ENCODE data around the gene TGOLN2. TPM values are rescaled to one million over a fixed set of nuclear protein-coding genes. Genes with fewer than 3 reads are reported as not detected.

TGOLN2 gene
- total and polyA plus RNA-seq, 2 of the 13 experiments (the other 11 are each of a cell fraction or from before 2014, with no cell fraction given) = 99.6 to 155 TPM

- TF ChIP-seq HINFP (CRISPR knock-in tag; IDR thresholded peaks at IDR 0.05; ENCODE audit: low read depth) (no peak), ZNF256 (CRISPR knock-in tag; conservative IDR thresholded peaks at IDR 0.05) (peak; percentile 76; the same call in 1 of the 2 replicates), POLR2AphosphoS5 (IDR thresholded peaks at IDR 0.05; ENCODE audit: low read depth, low read length) (peak; percentile 66), TBP (CRISPR knock-in tag; IDR thresholded peaks at IDR 0.05) (no peak), ZNF296 (CRISPR knock-in tag; conservative IDR thresholded peaks at IDR 0.05) (no peak), ZMYM3 (CRISPR knock-in tag; IDR thresholded peaks at IDR 0.05) (peak; percentile 58; the same call in 1 of the 2 replicates), ZNF552 (CRISPR knock-in tag; IDR thresholded peaks at IDR 0.05; ENCODE audit: borderline replicate concordance) (0 out of 2 replicates have a peak, but pooled peaks have one; percentile 26)
- TF ChIP-seq, protein P1, sequence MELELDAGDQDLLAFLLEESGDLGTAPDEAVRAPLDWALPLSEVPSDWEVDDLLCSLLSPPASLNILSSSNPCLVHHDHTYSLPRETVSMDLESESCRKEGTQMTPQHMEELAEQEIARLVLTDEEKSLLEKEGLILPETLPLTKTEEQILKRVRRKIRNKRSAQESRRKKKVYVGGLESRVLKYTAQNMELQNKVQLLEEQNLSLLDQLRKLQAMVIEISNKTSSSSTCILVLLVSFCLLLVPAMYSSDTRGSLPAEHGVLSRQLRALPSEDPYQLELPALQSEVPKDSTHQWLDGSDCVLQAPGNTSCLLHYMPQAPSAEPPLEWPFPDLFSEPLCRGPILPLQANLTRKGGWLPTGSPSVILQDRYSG (CRISPR knock-in tag; IDR thresholded peaks at IDR 0.05) = 0 out of 2 replicates have a peak, but pooled peaks have one; percentile 13
- TF ChIP-seq, protein P2, sequence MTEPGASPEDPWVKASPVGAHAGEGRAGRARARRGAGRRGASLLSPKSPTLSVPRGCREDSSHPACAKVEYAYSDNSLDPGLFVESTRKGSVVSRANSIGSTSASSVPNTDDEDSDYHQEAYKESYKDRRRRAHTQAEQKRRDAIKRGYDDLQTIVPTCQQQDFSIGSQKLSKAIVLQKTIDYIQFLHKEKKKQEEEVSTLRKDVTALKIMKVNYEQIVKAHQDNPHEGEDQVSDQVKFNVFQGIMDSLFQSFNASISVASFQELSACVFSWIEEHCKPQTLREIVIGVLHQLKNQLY (CRISPR knock-in tag; IDR thresholded peaks at IDR 0.05) = peak; percentile 77
- TF ChIP-seq, protein P3, sequence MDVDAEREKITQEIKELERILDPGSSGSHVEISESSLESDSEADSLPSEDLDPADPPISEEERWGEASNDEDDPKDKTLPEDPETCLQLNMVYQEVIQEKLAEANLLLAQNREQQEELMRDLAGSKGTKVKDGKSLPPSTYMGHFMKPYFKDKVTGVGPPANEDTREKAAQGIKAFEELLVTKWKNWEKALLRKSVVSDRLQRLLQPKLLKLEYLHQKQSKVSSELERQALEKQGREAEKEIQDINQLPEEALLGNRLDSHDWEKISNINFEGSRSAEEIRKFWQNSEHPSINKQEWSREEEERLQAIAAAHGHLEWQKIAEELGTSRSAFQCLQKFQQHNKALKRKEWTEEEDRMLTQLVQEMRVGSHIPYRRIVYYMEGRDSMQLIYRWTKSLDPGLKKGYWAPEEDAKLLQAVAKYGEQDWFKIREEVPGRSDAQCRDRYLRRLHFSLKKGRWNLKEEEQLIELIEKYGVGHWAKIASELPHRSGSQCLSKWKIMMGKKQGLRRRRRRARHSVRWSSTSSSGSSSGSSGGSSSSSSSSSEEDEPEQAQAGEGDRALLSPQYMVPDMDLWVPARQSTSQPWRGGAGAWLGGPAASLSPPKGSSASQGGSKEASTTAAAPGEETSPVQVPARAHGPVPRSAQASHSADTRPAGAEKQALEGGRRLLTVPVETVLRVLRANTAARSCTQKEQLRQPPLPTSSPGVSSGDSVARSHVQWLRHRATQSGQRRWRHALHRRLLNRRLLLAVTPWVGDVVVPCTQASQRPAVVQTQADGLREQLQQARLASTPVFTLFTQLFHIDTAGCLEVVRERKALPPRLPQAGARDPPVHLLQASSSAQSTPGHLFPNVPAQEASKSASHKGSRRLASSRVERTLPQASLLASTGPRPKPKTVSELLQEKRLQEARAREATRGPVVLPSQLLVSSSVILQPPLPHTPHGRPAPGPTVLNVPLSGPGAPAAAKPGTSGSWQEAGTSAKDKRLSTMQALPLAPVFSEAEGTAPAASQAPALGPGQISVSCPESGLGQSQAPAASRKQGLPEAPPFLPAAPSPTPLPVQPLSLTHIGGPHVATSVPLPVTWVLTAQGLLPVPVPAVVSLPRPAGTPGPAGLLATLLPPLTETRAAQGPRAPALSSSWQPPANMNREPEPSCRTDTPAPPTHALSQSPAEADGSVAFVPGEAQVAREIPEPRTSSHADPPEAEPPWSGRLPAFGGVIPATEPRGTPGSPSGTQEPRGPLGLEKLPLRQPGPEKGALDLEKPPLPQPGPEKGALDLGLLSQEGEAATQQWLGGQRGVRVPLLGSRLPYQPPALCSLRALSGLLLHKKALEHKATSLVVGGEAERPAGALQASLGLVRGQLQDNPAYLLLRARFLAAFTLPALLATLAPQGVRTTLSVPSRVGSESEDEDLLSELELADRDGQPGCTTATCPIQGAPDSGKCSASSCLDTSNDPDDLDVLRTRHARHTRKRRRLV (CRISPR knock-in tag; IDR thresholded peaks at IDR 0.05) = peak; percentile 89; the same call in 1 of the 2 replicates
- TF ChIP-seq, protein P4, sequence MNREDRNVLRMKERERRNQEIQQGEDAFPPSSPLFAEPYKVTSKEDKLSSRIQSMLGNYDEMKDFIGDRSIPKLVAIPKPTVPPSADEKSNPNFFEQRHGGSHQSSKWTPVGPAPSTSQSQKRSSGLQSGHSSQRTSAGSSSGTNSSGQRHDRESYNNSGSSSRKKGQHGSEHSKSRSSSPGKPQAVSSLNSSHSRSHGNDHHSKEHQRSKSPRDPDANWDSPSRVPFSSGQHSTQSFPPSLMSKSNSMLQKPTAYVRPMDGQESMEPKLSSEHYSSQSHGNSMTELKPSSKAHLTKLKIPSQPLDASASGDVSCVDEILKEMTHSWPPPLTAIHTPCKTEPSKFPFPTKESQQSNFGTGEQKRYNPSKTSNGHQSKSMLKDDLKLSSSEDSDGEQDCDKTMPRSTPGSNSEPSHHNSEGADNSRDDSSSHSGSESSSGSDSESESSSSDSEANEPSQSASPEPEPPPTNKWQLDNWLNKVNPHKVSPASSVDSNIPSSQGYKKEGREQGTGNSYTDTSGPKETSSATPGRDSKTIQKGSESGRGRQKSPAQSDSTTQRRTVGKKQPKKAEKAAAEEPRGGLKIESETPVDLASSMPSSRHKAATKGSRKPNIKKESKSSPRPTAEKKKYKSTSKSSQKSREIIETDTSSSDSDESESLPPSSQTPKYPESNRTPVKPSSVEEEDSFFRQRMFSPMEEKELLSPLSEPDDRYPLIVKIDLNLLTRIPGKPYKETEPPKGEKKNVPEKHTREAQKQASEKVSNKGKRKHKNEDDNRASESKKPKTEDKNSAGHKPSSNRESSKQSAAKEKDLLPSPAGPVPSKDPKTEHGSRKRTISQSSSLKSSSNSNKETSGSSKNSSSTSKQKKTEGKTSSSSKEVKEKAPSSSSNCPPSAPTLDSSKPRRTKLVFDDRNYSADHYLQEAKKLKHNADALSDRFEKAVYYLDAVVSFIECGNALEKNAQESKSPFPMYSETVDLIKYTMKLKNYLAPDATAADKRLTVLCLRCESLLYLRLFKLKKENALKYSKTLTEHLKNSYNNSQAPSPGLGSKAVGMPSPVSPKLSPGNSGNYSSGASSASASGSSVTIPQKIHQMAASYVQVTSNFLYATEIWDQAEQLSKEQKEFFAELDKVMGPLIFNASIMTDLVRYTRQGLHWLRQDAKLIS (CRISPR knock-in tag; IDR thresholded peaks at IDR 0.05) = no peak
- TF ChIP-seq, protein P5, sequence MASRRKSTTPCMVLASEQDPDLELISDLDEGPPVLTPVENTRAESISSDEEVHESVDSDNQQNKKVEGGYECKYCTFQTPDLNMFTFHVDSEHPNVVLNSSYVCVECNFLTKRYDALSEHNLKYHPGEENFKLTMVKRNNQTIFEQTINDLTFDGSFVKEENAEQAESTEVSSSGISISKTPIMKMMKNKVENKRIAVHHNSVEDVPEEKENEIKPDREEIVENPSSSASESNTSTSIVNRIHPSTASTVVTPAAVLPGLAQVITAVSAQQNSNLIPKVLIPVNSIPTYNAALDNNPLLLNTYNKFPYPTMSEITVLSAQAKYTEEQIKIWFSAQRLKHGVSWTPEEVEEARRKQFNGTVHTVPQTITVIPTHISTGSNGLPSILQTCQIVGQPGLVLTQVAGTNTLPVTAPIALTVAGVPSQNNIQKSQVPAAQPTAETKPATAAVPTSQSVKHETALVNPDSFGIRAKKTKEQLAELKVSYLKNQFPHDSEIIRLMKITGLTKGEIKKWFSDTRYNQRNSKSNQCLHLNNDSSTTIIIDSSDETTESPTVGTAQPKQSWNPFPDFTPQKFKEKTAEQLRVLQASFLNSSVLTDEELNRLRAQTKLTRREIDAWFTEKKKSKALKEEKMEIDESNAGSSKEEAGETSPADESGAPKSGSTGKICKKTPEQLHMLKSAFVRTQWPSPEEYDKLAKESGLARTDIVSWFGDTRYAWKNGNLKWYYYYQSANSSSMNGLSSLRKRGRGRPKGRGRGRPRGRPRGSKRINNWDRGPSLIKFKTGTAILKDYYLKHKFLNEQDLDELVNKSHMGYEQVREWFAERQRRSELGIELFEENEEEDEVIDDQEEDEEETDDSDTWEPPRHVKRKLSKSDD (CRISPR knock-in tag; IDR thresholded peaks at IDR 0.05; ENCODE audit: low read depth) = peak; percentile 75; the same call in 1 of the 2 replicates
These were observed 2.9 kb downstream of the TGOLN2 start (continued) for GRCh38 chr2:85324639-85325465.

All from HepG2 (cell line).